Adrenal gland (tissue), 12 donors: ENCODE results near the gene ASB15. TPM values are rescaled to one million over a fixed set of nuclear protein-coding genes. Genes with fewer than 3 reads are reported as not detected.

Experiments used
- DNase-seq, 7 donors: peaks; one replicate each; pipeline ENCODE4 v3.0.0-alpha.2; 2019 to 2020
- H3K27ac ChIP-seq, 5 donors: fragments of 200-600 bp; sonication (generic) in 4 of 5; 1 replicate in 3 of 5; 2 replicates in 2 of 5; pipeline versions ENCODE4 v1.5.1 to v1.8.0; 2016 to 2020; ENCODE audit warnings: mild to moderate bottlenecking in 1 of 5
- H3K27me3 ChIP-seq: fragments of 200-600 bp; 2 replicates; pipeline ENCODE4 v1.8.0; 2021
- H3K36me3 ChIP-seq, 2 donors: fragments of 200-600 bp; replicated peaks in 1 of 2; 1 replicate in 1 of 2; 2 replicates in 1 of 2; pipeline versions ENCODE4 v1.5.1 to v1.8.0; 2018 to 2022
- H3K4me1 ChIP-seq, 2 donors: fragments of 200-600 bp; replicated peaks in 1 of 2; 1 replicate in 1 of 2; 2 replicates in 1 of 2; pipeline versions ENCODE4 v1.5.1 to v1.8.0; 2018 to 2021
- H3K4me3 ChIP-seq, 4 donors: fragments of 200-600 bp; sonication (generic) in 3 of 4; one replicate each; pipeline ENCODE4 v1.5.1; 2016 to 2018
- H3K9me3 ChIP-seq, 3 donors: fragments of 200-600 bp; sonication (generic) in 1 of 3; replicated peaks in 1 of 3; 1 replicate in 2 of 3; 2 replicates in 1 of 3; pipeline versions ENCODE4 v1.5.1 to v1.8.0; 2016 to 2021
- POLR2A ChIP-seq, 2 donors: fragments of 450-650 bp; IDR thresholded peaks; one replicate each; pipeline ENCODE4 v1.6.1; 2017; ENCODE audit warnings: antibody characterized with exemption in 2 of 2, mild to moderate bottlenecking in 2 of 2, moderate library complexity in 1 of 2
- WGBS, 4 donors: extraction: QIAGEN DNeasy Blood & Tissue Kit in 2 of 4; methylation state at CpG; one replicate each; pipeline versions ENCODE4 v1.1.5 to v1.1.7; 2013 to 2017; 5-methylcytosine and 5-hydroxymethylcytosine counted together
- intact Hi-C, 2 donors: fragments of 100-400 bp; cut with DNase I; formaldehyde crosslinking; loops; one replicate each; pipeline versions ENCODE4 v1.14.1 to v1.15.0; 2022 to 2023
- polyA plus RNA-seq, 3 donors: library from polyadenylated mRNA; stranded (reverse); fragments of 200-250 nt in 2 of 3; fragments of 350-450 nt in 1 of 3; fragmentation: Illumina TruSeq in 1 of 3; extraction: RNeasy Lipid Tissue Mini Kit (QIAGEN cat#74804) in 1 of 3; gene quantifications; one replicate each; pipeline ENCODE4 v1.2.3, GENCODE V29; 2013 to 2014
- total RNA-seq, 9 donors: library from RNA; depleted of rRNA in 4 of 9; stranded (reverse); fragments of >200 nt in 4 of 9; fragments of 120-200 nt in 1 of 9; fragmentation: NEBNext Ultra II Directional in 1 of 9; extraction: Animal tissue kit (Norgen Biotek cat#: 25700) in 1 of 9; gene quantifications; one replicate each; pipeline versions ENCODE4 v1.1.0 to v1.2.4, GENCODE V29; 2013 to 2023
- TF ChIP-seq, protein P1 (sequence below), 6 experiments: fragments of 450-650 bp in 4 of 6; fragments of 200-600 bp in 2 of 6; sonication (generic) in 1 of 6; IDR thresholded peaks; 1 replicate in 5 of 6; 2 replicates in 1 of 6; pipeline versions ENCODE4 v1.5.1 to v1.8.0; 2016 to 2021; ENCODE audit warnings: antibody characterized with exemption in 6 of 6, mild to moderate bottlenecking in 2 of 6, moderate library complexity in 1 of 6
- donor health status: healthy with polysubstance abuse.
- donor health status: Bipolar disorder and iron deficiency.
- donor health status: DM: yes; HTN: yes; CAD: no.
- donor health status: DM: no; HTN: no; CAD: no.
- donor health status: DM: no; HTN: no; CAD: no.
- donor health status: DM: yes; HTN: yes; CAD: no.

ASB15 gene
- total and polyA plus RNA-seq, 12 donors, result not detected

DNA sequence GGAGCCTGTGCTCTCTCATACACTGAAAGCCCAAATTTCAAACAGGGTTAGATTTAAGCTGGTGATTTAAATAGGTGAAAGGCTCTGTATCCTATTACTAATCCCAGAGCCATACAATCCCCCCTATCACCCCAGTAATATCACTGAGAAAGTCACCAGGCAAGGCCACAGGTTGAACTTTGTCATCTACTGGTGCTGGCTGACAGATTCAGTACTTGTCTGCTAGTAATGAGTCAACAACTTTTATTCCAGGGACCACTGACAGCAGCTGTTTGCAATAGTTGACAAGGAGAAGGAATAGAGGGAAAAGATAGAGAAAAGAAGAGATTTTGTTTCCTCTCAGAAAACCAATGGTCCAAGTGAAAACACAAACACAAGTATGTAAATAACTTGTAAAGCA lies 10.4 kb downstream of the ASB15 start:
- TF ChIP-seq POLR2A (IDR thresholded peaks at IDR 0.05), result no peak
- TF ChIP-seq, protein P1, sequence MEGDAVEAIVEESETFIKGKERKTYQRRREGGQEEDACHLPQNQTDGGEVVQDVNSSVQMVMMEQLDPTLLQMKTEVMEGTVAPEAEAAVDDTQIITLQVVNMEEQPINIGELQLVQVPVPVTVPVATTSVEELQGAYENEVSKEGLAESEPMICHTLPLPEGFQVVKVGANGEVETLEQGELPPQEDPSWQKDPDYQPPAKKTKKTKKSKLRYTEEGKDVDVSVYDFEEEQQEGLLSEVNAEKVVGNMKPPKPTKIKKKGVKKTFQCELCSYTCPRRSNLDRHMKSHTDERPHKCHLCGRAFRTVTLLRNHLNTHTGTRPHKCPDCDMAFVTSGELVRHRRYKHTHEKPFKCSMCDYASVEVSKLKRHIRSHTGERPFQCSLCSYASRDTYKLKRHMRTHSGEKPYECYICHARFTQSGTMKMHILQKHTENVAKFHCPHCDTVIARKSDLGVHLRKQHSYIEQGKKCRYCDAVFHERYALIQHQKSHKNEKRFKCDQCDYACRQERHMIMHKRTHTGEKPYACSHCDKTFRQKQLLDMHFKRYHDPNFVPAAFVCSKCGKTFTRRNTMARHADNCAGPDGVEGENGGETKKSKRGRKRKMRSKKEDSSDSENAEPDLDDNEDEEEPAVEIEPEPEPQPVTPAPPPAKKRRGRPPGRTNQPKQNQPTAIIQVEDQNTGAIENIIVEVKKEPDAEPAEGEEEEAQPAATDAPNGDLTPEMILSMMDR (IDR thresholded peaks at IDR 0.05), result no peak
- intact Hi-C loops, result no loop called here
- H3K4me3 ChIP-seq, result no peak overlapping the region
- no peaks in the 10 kb centered on the region for H3K27me3 ChIP-seq
- H3K36me3 ChIP-seq, result no peaks in the 10 kb centered on the region
- H3K9me3 ChIP-seq, result no peaks in the 10 kb centered on the region
- H3K27ac ChIP-seq, result no peak overlapping the region
- DNase-seq, result no peak
- no peaks in the 10 kb centered on the region for H3K4me1 ChIP-seq

DNA sequence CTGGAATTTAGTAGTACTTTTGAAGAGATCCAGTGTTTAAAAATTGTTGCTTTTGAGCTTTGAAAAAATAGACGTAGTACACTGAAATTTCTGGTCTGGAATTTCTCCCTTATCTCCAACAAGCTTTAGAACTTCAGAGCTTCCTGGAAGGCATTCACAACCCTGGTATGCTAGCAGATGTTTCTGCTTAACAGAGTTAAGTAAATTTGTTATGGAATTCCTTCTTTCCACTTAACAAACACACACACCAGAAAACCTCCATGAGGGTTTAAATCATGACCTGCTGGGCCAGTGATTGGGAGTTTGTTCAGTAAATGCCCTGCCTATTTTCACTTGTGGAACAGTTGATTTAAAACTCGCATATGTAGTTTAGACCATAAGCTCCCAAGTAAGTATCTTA lies 13.7 kb downstream of the ASB15 start:
- Histone ChIP-seq H3K4me1 (no peaks in the 10 kb centered on the region), H3K27me3 (no peaks in the 10 kb centered on the region), H3K36me3 (no peaks in the 10 kb centered on the region), H3K4me3 (no peak overlapping the region), H3K9me3 (no peaks in the 10 kb centered on the region), H3K27ac (no peak overlapping the region)
- intact Hi-C loops, result no loop called here
- TF ChIP-seq POLR2A (IDR thresholded peaks at IDR 0.05), result no peak
- TF ChIP-seq, protein P1 (IDR thresholded peaks at IDR 0.05), result no peak
- no peak for DNase-seq
- 47 to 71% (median 63%) methylated on average over 2 of the region's 2 CpGs for WGBS, 4 donors

DNA sequence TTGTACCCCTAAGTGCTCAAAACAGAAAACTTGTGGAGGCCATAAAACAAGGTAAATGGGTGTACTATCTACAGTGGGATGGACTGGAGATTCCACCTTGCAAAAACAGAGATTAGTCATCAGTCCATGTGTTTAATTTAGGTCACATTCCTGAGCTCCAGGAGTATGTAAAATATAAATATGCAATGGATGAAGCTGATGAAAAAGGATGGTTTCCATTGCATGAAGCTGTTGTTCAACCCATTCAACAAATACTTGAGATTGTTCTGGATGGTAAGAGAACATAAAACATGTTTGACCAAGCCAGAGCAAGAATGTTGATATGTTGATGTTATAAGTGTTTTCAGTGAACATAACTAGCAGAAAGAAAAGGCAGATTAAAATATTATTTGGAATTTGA lies 14.6 kb downstream of the ASB15 start:
- H3K9me3 ChIP-seq, result no peaks in the 10 kb centered on the region
- DNase-seq, result no peak
- H3K27ac ChIP-seq, result no peak overlapping the region
- H3K36me3 ChIP-seq, result no peaks in the 10 kb centered on the region
- no peak overlapping the region for H3K4me3 ChIP-seq
- intact Hi-C loops, result no loop called here
- no peaks in the 10 kb centered on the region for H3K27me3 ChIP-seq
- no peaks in the 10 kb centered on the region for H3K4me1 ChIP-seq
- TF ChIP-seq, protein P1 (IDR thresholded peaks at IDR 0.05), result no peak
- TF ChIP-seq POLR2A (IDR thresholded peaks at IDR 0.05), result no peak

DNA sequence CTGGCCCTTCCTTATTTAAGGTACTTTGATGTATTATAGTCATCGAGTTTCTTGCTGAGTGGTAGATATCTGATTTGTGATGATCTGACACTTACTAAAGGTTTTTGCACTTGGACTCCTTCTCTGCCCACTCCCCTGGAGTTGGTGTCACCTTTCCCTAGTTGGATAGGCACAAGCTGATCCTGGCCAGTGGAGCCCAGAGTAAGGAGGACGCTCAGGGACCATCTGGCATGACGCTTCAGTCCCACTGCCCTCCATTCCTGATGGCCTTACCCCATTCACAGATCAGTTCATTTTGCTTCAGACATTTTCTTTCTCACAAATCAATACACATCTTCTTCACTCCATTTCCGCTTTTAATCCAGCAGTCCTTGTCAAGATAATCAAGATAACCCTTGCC lies 20.1 kb downstream of the ASB15 start:
- Histone ChIP-seq H3K4me3 (no peak overlapping the region), H3K4me1 (no peaks in the 10 kb centered on the region), H3K36me3 (no peaks in the 10 kb centered on the region), H3K27me3 (no peaks in the 10 kb centered on the region), H3K9me3 (no peaks in the 10 kb centered on the region), H3K27ac (no peak overlapping the region)
- TF ChIP-seq, protein P1 (IDR thresholded peaks at IDR 0.05), result no peak
- TF ChIP-seq POLR2A (IDR thresholded peaks at IDR 0.05), result no peak
- 74 to 90% (median 84%) methylated on average over 4 of the region's 4 CpGs for WGBS, 4 donors
- no peak for DNase-seq
- intact Hi-C loops, result no loop called here
